ENCODE data around the gene CHSY1.

CHSY1 gene

DNA sequence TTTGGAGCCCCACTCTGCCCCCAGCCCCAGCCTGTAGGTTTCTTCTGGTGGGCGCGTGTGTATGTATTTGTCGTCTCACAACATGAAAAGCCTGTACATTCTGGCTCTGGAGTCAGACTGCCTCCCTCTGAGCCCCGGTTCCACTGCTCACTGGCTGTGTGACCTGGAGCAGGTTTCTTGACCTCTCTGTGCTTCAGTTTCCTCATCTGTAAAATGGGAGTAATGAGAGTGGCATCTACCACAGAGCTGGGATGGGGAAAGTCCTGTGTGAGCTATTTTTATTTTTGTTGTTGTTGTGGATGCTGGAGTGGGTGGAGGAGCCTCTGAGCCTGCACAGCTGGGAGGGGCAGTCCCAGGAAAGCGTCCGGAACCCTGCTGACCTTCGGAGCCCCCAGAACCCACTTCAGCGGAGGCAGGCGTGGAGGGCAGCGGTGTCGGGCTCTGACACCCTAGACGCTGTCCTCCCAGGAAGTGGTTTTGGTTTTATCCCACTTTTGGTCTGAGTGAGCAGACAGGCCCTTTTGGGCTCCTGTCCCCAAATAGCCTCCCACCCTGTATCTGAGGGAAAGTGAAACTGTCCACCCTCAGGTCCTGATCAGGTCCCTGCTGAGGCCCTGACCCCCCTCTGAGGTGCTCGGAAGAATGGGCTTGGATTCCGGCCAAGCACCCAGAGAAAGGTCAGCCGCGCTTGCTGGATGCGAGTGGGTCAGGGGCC, 103.5 kb downstream of the CHSY1 start:
- no peak overlapping the region for H3K4me3 ChIP-seq (ENCODE audit: low read depth, low read length)
- TF ChIP-seq, protein P1, sequence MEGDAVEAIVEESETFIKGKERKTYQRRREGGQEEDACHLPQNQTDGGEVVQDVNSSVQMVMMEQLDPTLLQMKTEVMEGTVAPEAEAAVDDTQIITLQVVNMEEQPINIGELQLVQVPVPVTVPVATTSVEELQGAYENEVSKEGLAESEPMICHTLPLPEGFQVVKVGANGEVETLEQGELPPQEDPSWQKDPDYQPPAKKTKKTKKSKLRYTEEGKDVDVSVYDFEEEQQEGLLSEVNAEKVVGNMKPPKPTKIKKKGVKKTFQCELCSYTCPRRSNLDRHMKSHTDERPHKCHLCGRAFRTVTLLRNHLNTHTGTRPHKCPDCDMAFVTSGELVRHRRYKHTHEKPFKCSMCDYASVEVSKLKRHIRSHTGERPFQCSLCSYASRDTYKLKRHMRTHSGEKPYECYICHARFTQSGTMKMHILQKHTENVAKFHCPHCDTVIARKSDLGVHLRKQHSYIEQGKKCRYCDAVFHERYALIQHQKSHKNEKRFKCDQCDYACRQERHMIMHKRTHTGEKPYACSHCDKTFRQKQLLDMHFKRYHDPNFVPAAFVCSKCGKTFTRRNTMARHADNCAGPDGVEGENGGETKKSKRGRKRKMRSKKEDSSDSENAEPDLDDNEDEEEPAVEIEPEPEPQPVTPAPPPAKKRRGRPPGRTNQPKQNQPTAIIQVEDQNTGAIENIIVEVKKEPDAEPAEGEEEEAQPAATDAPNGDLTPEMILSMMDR (conservative IDR thresholded peaks at IDR 0.05; ENCODE audit: low read depth, low read length) = no peak
- DNase-seq (ENCODE audit: low read depth) = no peak

DNA sequence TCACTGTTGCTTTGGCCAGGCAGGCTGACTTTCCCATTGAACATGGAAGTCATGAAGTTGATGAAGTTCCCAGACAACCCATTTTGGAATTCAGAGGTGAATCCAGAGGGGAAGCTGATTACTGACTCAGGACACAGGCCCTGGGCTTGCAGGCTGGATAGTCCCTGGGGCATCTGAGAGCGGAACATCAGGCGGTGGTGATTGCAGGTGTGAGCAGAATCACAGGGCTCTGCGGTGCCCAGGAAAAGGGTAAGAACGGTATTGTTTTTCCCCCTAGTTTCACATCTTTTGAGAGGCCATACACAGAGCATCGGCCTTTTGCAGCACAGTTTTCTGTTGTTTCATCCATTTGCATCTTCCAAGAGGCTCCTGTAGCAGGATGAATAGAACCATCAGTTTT, 104.7 kb downstream of the CHSY1 start:
- TF ChIP-seq, protein P1 (conservative IDR thresholded peaks at IDR 0.05; ENCODE audit: low read depth, low read length) = no peak
- no peak for DNase-seq (ENCODE audit: low read depth)
- no peak overlapping the region for H3K4me3 ChIP-seq (ENCODE audit: low read depth, low read length)

DNA sequence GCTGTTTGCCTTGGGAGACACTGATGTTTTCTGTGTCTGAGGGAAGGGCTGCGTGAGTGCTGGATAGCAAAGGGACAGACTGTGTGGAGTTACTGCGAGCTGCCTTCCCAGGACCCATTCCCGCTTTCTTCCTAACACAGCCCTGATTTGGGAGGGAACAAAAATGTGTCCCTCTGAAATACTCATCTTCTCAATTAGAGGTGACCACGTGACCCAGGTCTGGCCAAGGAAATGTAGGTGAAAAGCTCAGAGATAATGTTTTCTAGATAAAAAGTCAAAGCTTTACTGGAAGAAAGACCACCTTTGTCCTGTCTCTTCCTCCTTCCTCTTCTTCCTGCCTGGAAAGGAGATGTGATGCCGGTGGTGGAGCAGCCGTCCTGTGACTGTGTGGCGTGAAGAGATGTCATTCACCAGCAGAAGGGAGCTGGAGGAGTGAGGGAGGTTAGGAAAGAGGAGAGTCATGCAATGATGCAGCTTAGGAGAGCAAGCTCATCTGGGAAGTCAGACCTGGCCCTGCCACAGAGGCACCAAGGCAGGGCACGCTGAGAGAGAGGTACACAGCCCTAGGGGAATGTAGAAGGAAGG, 105.6 kb downstream of the CHSY1 start:
- DNase-seq (ENCODE audit: low read depth) = no peak
- H3K4me3 ChIP-seq (ENCODE audit: low read depth, low read length) = no peak overlapping the region
- TF ChIP-seq, protein P1 (conservative IDR thresholded peaks at IDR 0.05; ENCODE audit: low read depth, low read length) = no peak

DNA sequence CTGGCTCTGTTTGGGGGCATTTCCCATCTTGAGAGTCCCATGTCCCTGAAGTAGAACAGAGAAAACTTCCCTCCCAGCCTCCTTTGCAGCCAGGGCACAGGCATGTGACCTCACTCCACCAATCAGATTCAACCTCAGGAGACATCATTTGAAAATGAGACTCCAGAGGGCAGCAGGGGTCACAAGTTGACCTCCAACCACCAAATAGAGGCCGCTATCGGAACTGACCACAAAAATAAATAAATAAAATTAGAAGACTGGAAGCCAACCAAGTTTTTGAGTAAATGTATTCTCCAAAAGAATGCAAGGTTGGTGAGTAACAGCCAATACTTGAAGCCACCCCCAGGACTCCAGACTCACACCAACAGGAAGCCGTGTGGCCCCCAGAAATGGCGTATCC, 106.5 kb downstream of the CHSY1 start:
- TF ChIP-seq, protein P1 (conservative IDR thresholded peaks at IDR 0.05; ENCODE audit: low read depth, low read length) = no peak
- H3K4me3 ChIP-seq (ENCODE audit: low read depth, low read length) = no peak overlapping the region
- peak; percentile 78 for DNase-seq (ENCODE audit: low read depth)

DNA sequence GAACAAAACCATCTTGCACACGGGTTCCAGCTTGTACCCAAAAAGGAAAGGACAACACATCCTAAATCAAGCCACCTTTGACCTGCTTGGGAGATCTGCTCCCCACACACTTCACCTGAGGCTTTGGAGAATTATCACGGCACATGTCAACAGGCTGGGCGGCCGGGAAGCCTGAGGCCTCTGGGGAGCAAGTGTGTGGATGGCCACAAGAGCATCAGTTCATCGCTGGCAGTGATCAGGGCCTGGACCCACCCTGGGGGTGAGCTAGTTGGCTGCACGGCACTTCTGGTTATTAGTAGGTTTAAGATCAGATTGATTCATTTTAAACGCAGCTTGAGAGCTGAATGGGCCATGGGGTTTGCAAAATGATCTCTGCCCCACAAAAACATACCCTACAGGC, 108.5 kb downstream of the CHSY1 start:
- DNase-seq (ENCODE audit: low read depth) = no peak
- no peak overlapping the region for H3K4me3 ChIP-seq (ENCODE audit: low read depth, low read length)
- TF ChIP-seq, protein P1 (conservative IDR thresholded peaks at IDR 0.05; ENCODE audit: low read depth, low read length) = no peak

DNA sequence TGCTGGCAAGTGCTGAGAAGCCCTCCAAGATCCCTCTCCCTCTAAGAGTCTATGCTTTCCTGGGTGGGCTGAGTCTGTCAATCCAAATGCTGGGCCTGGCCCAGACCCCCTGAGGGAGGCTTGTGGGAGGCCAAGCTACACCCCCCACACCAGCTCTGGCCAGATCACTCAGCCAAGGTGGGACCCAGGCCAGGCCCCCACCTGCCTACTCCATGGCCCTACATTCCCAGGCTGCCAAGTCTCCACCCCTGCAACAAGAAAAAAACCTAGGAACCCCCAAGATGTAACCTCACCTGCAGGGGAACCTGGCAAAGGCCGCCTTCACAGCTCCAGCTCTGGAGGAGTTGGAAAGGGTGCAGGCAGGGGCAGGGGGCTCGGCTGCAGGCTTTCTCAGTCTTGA, 109.1 kb downstream of the CHSY1 start:
- TF ChIP-seq, protein P1 (conservative IDR thresholded peaks at IDR 0.05; ENCODE audit: low read depth, low read length) = no peak
- no peak overlapping the region for H3K4me3 ChIP-seq (ENCODE audit: low read depth, low read length)
- no peak for DNase-seq (ENCODE audit: low read depth)
